Activated CD8-positive, alpha-beta memory T cell treated with anti-CD3 and anti-CD28 coated beads for 1 hour (primary cell): ENCODE results near the gene CAPZA2.

Source experiments
- DNase-seq, 2 donors: peaks; one replicate each; pipeline ENCODE4 v3.0.0-alpha.2; 2020; ENCODE audit warnings: low read depth in 1 of 2; ENCODE audit errors: extremely low read depth in 1 of 2

The CAPZA2 gene

GRCh38 chr7:116861717-116862116, 670 bp upstream of the CAPZA2 start:
- no peak for DNase-seq

GRCh38 chr7:116862951-116863670, 724 bp downstream of the CAPZA2 start:
- DNase-seq = no peak

DNA sequence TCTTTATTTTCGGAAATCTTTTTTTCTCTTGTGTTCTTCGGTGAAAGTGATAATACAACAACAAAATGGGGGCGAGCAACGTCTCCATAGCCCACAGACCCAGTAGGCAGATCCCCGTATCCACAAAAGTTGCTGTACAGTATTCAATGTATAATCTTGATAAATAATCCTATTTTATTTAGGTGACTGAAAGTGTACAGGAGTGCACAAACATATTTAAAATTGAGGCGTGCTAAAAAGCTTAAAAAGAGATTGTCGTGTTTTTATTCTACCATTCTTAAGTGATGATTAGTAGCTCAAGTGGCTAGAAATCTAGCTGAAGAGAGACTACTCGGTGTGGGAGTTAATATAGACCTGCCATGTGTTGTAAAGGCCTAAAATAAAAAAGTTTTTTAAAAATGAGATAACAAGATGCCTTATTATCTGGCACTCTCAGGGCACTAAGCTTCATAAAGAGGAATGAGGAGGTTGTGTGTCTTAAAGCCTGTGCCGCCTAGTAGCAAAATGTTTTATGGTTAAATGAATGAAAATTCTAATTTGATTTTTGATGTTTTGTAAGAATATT, 1.6 kb downstream of the CAPZA2 start:
- DNase-seq = no peak

GRCh38 chr7:116871061-116871700, 8.8 kb downstream of the CAPZA2 start:
- no peak for DNase-seq

- no peak for DNase-seq
These were observed 9.6 kb downstream of the CAPZA2 start for GRCh38 chr7:116872026-116872425.

- DNase-seq = no peak
These were observed 11.2 kb downstream of the CAPZA2 start for GRCh38 chr7:116873619-116874018.

DNA sequence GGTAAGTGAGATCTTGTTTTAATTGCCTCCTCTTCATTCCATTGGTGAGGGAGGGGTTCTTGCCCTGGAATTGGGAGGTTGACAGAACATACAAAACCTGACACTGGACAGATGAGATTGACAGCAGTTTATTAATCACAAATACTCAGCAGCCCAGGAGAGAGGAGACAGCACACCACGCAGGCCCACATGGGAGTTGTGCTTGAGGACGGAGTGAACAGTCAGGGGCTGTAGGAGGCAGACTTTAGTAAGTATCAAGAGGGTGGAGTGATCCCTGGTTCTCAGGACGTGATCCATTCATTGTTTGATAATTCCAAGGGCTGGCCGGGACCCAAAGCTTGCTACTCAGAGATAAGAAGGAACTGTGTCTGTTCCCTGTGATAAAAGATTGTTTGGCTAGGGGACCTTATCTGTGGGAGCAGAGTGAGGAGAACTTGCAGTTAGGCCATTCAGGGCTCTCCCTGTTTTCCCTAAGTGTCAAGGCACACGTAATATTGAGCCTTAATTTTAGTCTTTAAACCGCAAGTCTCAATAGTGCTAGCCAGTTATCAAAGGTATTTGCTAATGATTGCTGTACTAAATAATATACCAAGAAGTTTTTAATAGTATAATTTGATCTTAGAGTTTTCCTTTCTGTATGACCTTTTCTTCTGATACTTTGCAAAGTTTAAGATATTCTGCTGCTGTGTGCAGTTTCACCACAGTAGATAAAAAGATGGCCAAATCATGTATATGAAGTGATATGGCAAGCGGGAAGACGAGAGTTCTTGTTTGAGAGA, 14.5 kb downstream of the CAPZA2 start:
- no peak for DNase-seq

DNA sequence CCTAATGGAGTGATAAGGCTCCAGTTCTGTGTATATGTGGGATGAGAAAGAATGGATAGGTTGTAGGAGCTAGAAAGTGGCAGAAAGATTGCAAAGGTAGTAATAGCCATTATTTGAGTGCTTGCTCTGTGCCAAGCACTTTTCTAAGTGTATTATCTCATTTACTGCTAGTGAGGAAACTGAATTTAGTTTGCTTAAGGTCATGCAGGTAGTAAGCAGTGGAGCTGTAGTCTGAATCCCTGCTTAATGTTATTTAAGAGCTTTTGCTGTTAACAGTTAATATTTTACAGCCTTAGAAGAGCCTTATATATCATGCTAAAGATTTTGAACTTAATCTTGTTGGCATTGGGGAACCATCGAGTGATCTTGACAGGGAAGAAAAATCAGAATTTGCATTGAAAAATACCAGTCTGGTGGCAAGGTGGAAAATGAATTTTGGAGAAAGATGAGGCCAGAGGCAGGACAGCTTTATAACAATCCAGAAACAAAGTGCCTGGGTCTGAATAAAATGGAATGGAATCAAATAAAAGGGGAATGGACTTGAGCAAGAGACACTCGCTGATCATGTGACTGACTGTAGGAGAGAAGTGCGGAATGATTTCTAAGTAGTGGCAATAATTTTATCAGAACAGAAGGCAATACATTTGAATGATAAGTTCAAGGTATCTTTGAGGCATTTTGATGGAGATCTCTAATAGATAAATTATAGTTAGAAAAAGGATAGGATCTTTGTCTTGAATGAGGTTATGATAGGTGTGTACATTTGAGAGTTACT, 15.2 kb downstream of the CAPZA2 start:
- no peak for DNase-seq

DNA sequence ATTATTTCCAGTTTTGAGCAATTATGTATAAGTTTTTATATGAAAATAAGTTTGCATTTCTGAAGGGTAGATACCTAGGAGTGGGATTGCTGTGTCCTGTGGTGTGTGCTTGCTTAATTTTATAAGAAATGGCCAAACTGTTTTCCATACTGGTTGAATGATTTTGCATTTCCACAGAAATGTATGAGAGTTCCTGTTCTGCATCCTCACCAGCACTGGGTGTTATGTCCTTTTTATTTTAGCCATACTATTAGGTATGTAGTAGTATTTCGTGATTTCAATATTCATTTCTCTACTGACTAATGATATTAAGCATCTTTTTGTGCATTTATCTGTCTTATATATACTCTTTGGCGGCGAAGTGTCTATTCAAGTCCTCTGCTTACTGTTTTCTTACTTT, 22.3 kb downstream of the CAPZA2 start:
- DNase-seq = no peak

- DNase-seq = no peak
These were observed 23.3 kb downstream of the CAPZA2 start for GRCh38 chr7:116885724-116886123.

DNA sequence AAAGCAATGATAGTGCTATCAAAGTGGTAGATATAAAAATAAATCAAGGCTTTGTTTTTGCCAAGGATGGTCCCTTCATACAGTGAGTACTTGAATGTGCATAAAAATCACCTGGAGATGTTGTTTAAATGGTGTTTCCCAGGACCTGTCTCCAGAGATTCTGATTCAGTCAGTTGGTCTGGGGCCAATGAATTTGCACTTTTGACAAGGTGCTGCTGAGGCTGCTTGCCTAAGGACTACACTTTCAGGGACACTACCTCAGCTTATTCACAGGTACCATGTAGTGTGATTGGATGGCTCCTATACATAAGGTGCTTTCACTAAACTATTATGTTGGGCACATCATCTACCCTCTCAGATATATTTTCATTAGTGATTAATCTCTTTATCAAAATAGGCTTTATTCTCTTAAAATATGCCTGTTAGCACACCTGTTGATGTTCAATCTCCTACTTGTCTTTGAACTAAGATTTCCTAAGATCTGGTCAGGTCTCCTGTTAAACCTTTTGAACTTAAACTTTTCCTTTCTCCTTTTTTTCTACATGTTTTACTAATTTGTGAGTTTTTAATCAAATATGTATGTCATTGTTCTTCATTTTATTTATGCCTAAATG, 24.3 kb downstream of the CAPZA2 start:
- DNase-seq = no peak

DNA sequence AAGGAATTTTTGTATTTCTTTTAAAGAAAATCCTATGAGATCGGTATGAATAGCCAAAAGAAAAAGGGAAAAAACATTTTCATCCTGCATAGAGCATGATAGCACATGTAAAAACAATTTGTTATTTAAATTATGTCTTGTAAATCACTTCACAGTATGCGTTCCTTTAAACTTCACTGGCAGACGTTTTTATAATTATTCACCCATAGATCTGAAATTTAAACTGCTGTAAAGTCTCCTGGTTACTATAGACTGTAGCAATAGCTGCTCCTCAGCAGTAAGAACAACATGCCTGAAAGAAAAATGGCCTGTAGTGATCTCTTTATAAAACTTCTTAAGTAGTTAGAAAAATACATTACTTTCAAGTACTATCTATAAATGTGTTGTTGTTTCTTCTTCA, 26.5 kb downstream of the CAPZA2 start:
- no peak for DNase-seq

- no peak for DNase-seq
These were observed 33.5 kb downstream of the CAPZA2 start for GRCh38 chr7:116895849-116896248.

DNA sequence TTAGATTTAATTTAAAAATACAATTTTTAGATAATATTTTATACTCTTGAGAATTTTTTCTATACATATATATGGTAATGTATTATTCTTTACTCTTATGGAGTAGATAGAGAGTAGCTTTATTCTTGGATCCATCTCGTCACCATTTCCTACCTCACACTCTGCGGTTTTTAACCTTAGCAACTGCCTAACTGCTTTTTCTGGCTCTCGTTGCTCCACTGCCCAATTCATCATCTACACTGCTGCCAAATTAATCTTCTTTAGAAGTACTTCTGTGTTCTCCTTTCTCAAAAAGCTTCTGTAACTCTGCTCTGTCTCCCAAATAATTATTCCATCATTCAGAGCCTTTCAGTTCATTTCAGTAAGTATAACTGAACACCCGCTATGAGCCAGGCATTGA, 35.3 kb downstream of the CAPZA2 start:
- no peak for DNase-seq

DNA sequence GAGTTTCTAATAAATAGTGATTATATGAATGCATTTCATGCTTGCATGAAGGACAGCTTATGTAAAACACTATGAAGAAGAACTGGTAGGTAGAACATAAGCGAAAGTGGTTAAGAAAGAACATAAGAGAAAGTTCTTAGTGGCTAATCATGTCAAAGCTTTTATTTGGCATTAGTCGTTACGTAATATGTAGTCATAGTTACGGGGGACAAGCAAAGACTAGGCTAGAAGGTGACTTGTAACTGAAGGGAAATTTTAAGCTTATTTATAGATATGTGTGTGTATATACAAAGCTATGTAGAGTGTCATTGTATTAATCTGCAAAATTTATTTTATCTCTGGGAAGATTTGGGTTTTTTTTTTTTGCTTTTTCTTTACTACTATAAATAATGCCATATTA, 36.9 kb downstream of the CAPZA2 start:
- DNase-seq = no peak

- no peak for DNase-seq
These were observed 38.8 kb downstream of the CAPZA2 start for GRCh38 chr7:116901143-116901542.

GRCh38 chr7:116902867-116903266, 40.5 kb downstream of the CAPZA2 start:
- DNase-seq = no peak

- DNase-seq = no peak
These were observed 44.0 kb downstream of the CAPZA2 start for GRCh38 chr7:116906391-116906790.

DNA sequence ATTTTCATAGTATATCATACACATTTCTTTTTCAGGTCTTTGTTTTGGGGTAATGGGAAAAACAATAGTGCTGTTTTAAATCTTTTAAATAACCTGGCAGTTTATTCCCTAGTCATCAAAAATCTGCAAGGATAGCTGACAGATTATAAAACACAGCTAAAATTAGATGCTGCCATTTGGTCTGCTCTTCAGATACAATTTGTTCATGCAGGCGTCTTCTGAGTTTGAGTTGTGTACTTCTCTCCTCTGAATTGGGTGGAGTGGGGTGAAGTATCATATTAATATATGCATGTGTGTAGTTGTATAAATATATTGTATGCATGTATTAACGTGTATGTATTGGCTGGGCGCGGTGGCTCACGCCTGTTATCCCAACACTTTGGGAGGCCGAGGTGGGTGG, 48.0 kb downstream of the CAPZA2 start:
- no peak for DNase-seq

- DNase-seq = no peak
These were observed 49.4 kb downstream of the CAPZA2 start for GRCh38 chr7:116911801-116912200.
